ENCODE data around the gene P2RX3.

The P2RX3 gene

GRCh38 chr11:57342702-57343101, 4.5 kb downstream of the P2RX3 start:
- H3K4me3 ChIP-seq (ENCODE audit: low read length): no peak overlapping the region
- no peak for TF ChIP-seq ZNF274 (IDR thresholded peaks at IDR 0.05; ENCODE audit: low read depth, low read length)

GRCh38 chr11:57343825-57344224, 5.7 kb downstream of the P2RX3 start:
- H3K4me3 ChIP-seq (ENCODE audit: low read length): no peak overlapping the region
- TF ChIP-seq ZNF274 (IDR thresholded peaks at IDR 0.05; ENCODE audit: low read depth, low read length): no peak

DNA sequence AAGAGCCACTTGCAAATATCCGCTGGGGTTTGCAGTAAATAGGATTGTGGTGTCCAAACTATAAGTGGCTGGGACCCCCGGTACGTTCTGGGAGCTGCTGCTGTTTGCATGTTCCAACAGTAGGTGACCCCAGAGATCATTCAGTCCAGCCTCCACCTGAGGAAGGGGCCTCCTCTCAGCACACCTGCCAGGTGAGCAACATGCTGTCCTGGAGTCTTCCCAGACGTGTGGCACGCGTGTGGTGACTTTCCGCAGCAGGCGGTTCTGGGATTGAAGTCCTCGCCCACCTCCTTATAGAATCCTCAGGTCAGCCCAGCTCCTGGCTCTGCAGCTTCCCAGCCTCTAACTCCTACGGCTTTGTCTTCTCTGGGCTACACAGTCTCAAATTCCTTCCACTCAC, 6.7 kb downstream of the P2RX3 start:
- no peak for TF ChIP-seq ZNF274 (IDR thresholded peaks at IDR 0.05; ENCODE audit: low read depth, low read length)
- H3K4me3 ChIP-seq (ENCODE audit: low read length): no peak overlapping the region

DNA sequence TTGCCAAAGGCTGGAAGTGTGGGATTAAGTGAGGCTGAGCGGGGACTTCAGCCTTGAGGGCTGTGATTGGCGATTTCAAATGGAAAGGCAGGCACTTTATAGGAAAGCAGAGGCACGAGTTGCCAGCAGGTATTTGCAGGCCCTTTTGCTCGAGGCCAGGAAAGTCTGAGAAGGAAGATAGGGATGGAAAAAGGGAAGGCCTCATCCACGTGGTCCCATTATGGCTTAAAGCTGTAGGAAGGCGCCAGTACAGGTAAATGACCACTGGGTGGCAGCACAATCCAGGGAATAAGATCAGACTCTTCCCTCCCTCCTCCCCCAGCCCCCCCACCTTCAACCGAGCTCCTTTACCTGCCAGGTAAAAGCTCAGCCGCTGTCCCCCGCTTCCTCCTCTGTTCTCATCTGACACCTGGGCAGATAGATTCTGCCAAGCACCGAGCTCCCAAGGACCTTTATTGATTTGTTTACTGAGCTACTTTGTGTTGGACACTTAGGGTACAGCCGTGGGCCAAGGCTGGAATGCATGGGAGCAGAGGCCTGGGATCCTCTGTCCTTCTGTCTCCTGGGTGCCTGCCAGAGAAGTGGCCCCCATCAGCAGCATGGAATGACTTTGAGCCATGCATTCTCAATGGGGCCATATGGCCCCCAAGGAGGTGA, 7.5 kb downstream of the P2RX3 start:
- no peak for TF ChIP-seq ZNF274 (IDR thresholded peaks at IDR 0.05; ENCODE audit: low read depth, low read length)
- no peak overlapping the region for H3K4me3 ChIP-seq (ENCODE audit: low read length)

DNA sequence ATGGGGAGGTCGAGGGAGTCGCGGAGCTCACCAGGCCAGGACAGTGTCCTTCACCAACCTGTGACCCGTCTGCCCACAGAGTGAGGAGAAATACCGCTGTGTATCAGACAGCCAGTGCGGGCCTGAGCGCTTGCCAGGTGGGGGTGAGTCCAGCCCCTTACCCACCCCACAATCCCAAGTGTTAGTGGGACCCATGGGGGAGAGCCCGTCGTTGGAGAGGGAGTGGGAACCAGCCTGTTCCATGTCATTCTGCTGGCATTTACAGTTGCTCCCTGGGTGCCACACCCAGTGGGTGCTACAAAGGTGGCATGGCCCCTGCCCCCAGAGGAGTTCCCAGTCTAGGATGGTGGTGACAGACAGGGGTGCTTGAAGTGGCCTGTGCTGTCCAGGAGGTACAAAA, 9.2 kb downstream of the P2RX3 start:
- TF ChIP-seq ZNF274 (IDR thresholded peaks at IDR 0.05; ENCODE audit: low read depth, low read length): no peak
- no peak overlapping the region for H3K4me3 ChIP-seq (ENCODE audit: low read length)

DNA sequence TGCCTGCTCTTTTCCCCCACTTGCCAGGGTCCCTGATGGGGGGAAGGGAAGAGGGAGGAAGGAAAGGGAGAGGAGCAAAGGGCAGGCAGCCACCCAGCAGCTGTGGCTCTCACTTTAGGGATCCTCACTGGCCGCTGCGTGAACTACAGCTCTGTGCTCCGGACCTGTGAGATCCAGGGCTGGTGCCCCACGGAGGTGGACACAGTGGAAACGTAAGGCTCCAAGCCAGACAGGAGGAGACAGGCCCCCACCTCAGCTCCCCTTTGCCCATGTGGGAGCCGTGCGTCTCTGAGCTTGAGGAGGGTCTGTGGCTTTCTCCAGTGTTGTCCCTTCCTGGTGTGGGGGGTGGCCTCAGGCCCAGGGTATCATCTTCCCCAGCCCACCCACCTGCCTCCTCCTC, 9.9 kb downstream of the P2RX3 start:
- no peak overlapping the region for H3K4me3 ChIP-seq (ENCODE audit: low read length)
- no peak for TF ChIP-seq ZNF274 (IDR thresholded peaks at IDR 0.05; ENCODE audit: low read depth, low read length)

GRCh38 chr11:57348636-57349313, 10.6 kb downstream of the P2RX3 start:
- TF ChIP-seq ZNF274 (IDR thresholded peaks at IDR 0.05; ENCODE audit: low read depth, low read length): no peak

GRCh38 chr11:57349491-57350274, 11.5 kb downstream of the P2RX3 start:
- no peak overlapping the region for H3K4me3 ChIP-seq (ENCODE audit: low read length)
- TF ChIP-seq ZNF274 (IDR thresholded peaks at IDR 0.05; ENCODE audit: low read depth, low read length): no peak

More at GRCh38 chr11:57348636-57349313, 10.6 kb downstream of the P2RX3 start:
- no peak overlapping the region for H3K4me3 ChIP-seq (ENCODE audit: low read length)

GRCh38 chr11:57353036-57353435, 14.9 kb downstream of the P2RX3 start:
- no peak for TF ChIP-seq ZNF274 (IDR thresholded peaks at IDR 0.05; ENCODE audit: low read depth, low read length)
- H3K4me3 ChIP-seq (ENCODE audit: low read length): no peak overlapping the region

DNA sequence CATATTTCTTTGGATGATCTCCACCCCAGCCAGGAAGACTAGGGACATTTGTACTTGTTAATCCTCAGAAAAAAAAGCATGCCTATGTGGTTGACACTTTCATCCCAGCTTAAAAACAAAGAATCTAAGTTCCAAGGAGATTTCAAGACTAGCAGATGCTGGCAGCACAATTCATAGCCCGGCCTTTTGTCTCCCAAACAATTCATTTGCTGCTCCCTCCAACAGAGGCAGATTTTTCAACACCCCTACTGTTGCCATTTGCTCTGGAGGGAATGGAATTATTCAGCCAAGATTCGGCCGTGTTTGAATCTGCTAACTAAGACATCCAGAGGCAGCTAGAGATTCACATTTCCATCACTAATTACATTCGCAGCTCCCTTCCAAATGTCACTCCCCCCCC, 15.3 kb downstream of the P2RX3 start:
- H3K4me3 ChIP-seq (ENCODE audit: low read length): no peak overlapping the region
- TF ChIP-seq ZNF274 (IDR thresholded peaks at IDR 0.05; ENCODE audit: low read depth, low read length): no peak

- H3K4me3 ChIP-seq (ENCODE audit: low read length): no peak overlapping the region
Observed at GRCh38 chr11:57353852-57354251, 15.7 kb downstream of the P2RX3 start.

GRCh38 chr11:57354699-57355098, 16.5 kb downstream of the P2RX3 start:
- no peak for TF ChIP-seq ZNF274 (IDR thresholded peaks at IDR 0.05; ENCODE audit: low read depth, low read length)
- H3K4me3 ChIP-seq (ENCODE audit: low read length): no peak overlapping the region

More at GRCh38 chr11:57353852-57354251, 15.7 kb downstream of the P2RX3 start:
- no peak for TF ChIP-seq ZNF274 (IDR thresholded peaks at IDR 0.05; ENCODE audit: low read depth, low read length)

DNA sequence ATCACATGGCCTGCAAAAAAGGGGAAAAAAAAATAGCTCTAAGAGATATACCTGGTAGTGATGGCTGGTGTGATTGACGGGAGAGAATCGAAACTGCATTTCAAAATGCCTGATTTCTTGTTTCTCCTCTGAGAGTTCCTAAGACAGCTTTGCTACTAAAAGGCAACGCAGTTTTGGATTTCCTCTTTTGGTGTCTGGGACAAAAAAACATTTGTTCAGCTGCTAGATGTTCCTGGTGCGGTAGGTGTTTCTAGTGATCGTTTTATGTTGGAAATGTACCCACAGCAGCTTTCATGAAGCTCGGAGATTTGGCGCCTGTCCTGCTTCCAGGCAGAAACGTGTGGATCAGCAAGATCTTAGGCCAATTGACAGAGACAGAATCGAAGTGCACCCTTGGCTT, 18.1 kb downstream of the P2RX3 start:
- TF ChIP-seq ZNF274 (IDR thresholded peaks at IDR 0.05; ENCODE audit: low read depth, low read length): no peak
- no peak overlapping the region for H3K4me3 ChIP-seq (ENCODE audit: low read length)

- TF ChIP-seq ZNF274 (IDR thresholded peaks at IDR 0.05; ENCODE audit: low read depth, low read length): no peak
- no peak overlapping the region for H3K4me3 ChIP-seq (ENCODE audit: low read length)
Observed at GRCh38 chr11:57357310-57357709, 19.2 kb downstream of the P2RX3 start.

DNA sequence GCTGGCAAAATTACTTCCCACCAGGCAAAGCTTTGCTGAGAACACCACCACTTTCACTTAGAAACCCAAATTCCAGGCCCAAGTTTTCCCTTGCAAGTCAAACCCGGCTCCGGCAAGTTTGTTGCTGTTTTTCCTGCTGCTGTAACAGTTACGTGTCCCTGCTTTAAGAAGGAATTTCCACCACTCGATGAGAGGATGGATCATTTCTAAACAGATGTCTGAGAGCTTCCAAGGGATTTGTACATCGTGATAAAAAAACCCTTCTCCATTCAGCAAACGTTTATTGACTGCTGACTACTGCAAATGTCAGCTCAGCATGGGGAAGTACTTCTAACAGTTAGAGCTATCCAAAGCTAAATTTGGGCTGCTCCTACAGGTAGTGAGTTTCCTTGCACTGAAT, 19.7 kb downstream of the P2RX3 start:
- no peak overlapping the region for H3K4me3 ChIP-seq (ENCODE audit: low read length)
- no peak for TF ChIP-seq ZNF274 (IDR thresholded peaks at IDR 0.05; ENCODE audit: low read depth, low read length)
